ENCODE data around the gene MRPL23. TPM values are rescaled to one million over a fixed set of nuclear protein-coding genes. Genes with fewer than 3 reads are reported as not detected.

MRPL23 gene
- total and polyA plus RNA-seq, 2 of the 8 experiments (the other 6 are each of a cell fraction or from before 2014, with no cell fraction given): 86.4 to 244 TPM

DNA sequence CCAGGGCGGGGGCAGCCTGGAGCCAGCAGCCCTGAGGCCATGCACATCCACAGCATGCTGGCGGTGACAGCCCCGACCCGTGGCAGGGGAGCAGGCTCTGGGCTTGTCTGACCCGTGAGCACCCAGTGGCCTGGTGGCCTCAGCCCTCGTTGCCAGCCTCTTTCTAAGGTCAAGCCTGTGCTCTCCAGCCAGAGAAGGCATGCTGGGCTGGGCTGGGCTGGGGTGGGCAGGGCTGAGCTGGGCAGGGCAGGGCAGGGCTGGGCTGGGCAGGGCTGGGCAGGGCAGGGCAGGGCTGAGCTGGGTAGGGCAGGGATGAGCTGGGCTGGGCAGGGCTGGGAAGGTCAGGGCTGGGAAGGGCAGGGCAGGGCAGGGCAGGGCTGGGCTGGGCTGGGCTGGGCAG lies 39.9 kb downstream of the MRPL23 start:
- Histone ChIP-seq H2AFZ (ENCODE audit: low read length) (no peak overlapping the region), H3K18ac (ENCODE audit: extremely low read depth, low read length) (no peak overlapping the region), H3K14ac (ENCODE audit: insufficient read length) (no peak overlapping the region), H3K27me3 (replicated peaks in 1 of 4; ENCODE audit: control insufficient read depth in 3 of 4, extremely low read depth in 1 of 4, insufficient read depth in 3 of 4, low read length in 3 of 4) (no peaks in the 10 kb centered on the region), H3K23me2 (ENCODE audit: low read depth, low read length) (no peaks in the 10 kb centered on the region), H3K56ac (replicated peaks; ENCODE audit: insufficient read length, low read depth, low read length) (no peak overlapping the region), H4K91ac (replicated peaks; ENCODE audit: insufficient read length, low read length) (no peak overlapping the region), H3K4me2 (ENCODE audit: insufficient read depth in 1 of 2, low read depth in 2 of 2, low read length in 2 of 2) (no peak overlapping the region), H3K9ac (replicated peaks in 1 of 4; ENCODE audit: extremely low read depth in 1 of 4, low read depth in 3 of 4, low read length in 3 of 4) (no peak overlapping the region), H3K27ac (ENCODE audit: low read depth, low read length) (no peak overlapping the region), H2BK5ac (ENCODE audit: low read depth, low read length) (no peak overlapping the region), H2BK15ac (ENCODE audit: low read length) (no peak overlapping the region), H2BK12ac (ENCODE audit: low read depth, low read length) (no peak overlapping the region), H2AK5ac (ENCODE audit: low read depth, low read length) (no peak overlapping the region), H2BK120ac (replicated peaks; ENCODE audit: low read depth, low read length) (no peak overlapping the region), H4K20me1 (replicated peaks in 1 of 2; ENCODE audit: control insufficient read depth in 1 of 2, insufficient read depth in 2 of 2, low read length in 2 of 2) (no peaks in the 10 kb centered on the region), H3K9me3 (ENCODE audit: insufficient read depth in 2 of 2, low read depth in 1 of 2, low read length in 1 of 2) (no peaks in the 10 kb centered on the region), H3K4ac (replicated peaks; ENCODE audit: insufficient read length, low read depth, low read length) (no peak overlapping the region), H3K4me1 (replicated peaks in 1 of 4; ENCODE audit: control insufficient read depth in 3 of 4, insufficient read depth in 4 of 4, low read length in 3 of 4) (no peaks in the 10 kb centered on the region), H3K79me2 (ENCODE audit: control insufficient read depth in 1 of 2, insufficient read depth in 2 of 2, low read length in 2 of 2) (no peaks in the 10 kb centered on the region), H3K79me1 (ENCODE audit: low read depth, low read length) (no peaks in the 10 kb centered on the region), H4K5ac (ENCODE audit: insufficient read length, low read depth, low read length) (no peak overlapping the region), H3K4me3 (ENCODE audit: extremely low read depth in 1 of 4, insufficient read depth in 2 of 4, low read depth in 3 of 4, low read length in 4 of 4) (no peak overlapping the region), H3K23ac (ENCODE audit: insufficient read length) (no peak overlapping the region), H2BK20ac (ENCODE audit: low read length) (no peak overlapping the region), H4K8ac (ENCODE audit: extremely low read depth, insufficient read depth, low read length) (no peak overlapping the region), H3K36me3 (ENCODE audit: control insufficient read depth in 2 of 4, insufficient read depth in 4 of 4, low read length in 3 of 4) (no peaks in the 10 kb centered on the region)
- no peak for DNase-seq (ENCODE audit: low read depth in 1 of 2, low spot score in 2 of 2)
- TF ChIP-seq PHF8 (conservative IDR thresholded peaks at IDR 0.05; ENCODE audit: low read depth, low read length): no peak
- TF ChIP-seq FOSL1 (IDR thresholded peaks at IDR 0.05; ENCODE audit: insufficient read depth, low read depth, low read length): no peak
- ChIA-PET POLR2A (ENCODE audit: partially characterized antibody) (no interaction called here), CTCF (ENCODE audit: partially characterized antibody) (interaction anchor here (0.6 to 3.9 kb wide), 5 partner anchors 12 to 294 kb away, joined by 3 to 27 read pairs (median 4); no protein-coding TSS in a partner anchor)
- no peak for FAIRE-seq
- WGBS, 2 experiments (ENCODE audit: extremely low coverage in 1 of 2, insufficient coverage in 1 of 2, insufficient read length in 1 of 2, insufficient replicate concordance in 2 of 2, low coverage in 1 of 2, low lambda C conversion rate in 2 of 2, missing lambda C conversion rate in 1 of 2): no CpG with 5 or more reads among the region's 6 CpGs

All from H1 (cell line).